Sigmoid colon (tissue), 4 donors: ENCODE measurements around the gene LRR1.

ENCODE experiments used
- CTCF ChIP-seq, 4 experiments: fragments of 450-650 bp in 3 of 4; fragments of 200-600 bp in 1 of 4; IDR thresholded peaks; one replicate each; pipeline ENCODE4 v1.5.1; 2016 to 2019; ENCODE audit warnings: antibody characterized with exemption in 4 of 4, mild to moderate bottlenecking in 3 of 4, moderate library complexity in 2 of 4
- EP300 ChIP-seq, 4 donors: sonication (generic); formaldehyde crosslinking; IDR thresholded peaks; one replicate each; pipeline ENCODE4 v1.6.1; 2017; ENCODE audit warnings: antibody characterized with exemption in 4 of 4
- POLR2A ChIP-seq, 2 donors: fragments of 450-650 bp; IDR thresholded peaks; one replicate each; pipeline ENCODE4 v1.6.1; 2016; ENCODE audit warnings: antibody characterized with exemption in 2 of 2, mild to moderate bottlenecking in 2 of 2, moderate library complexity in 2 of 2

- TF ChIP-seq EP300 (IDR thresholded peaks at IDR 0.05) (no peak), CTCF (IDR thresholded peaks at IDR 0.05) (no peak), POLR2A (IDR thresholded peaks at IDR 0.05) (no peak)
Measured at GRCh38 chr14:49578141-49578540, 20.6 kb upstream of the LRR1 start.
